Stomach (tissue), 9 donors: ENCODE results near the gene SLC66A1. TPM values are rescaled to one million over a fixed set of nuclear protein-coding genes. Genes with fewer than 3 reads are reported as not detected.

ENCODE experiments used
- DNase-seq, 2 donors: peaks; one replicate each; pipeline versions ENCODE4 v3.0.0 to v3.0.0-alpha.2; 2013 to 2019
- H3K27ac ChIP-seq, 5 donors: fragments of 200-600 bp in 4 of 5; sonication (generic) in 4 of 5; one replicate each; pipeline ENCODE4 v1.5.1; 2013 to 2019; ENCODE audit warnings: mild to moderate bottlenecking in 1 of 5, moderate library complexity in 1 of 5
- H3K27me3 ChIP-seq, 3 donors: fragments of 200-600 bp; sonication (generic); one replicate each; pipeline ENCODE4 v1.5.1; 2017 to 2019; ENCODE audit warnings: mixed run types in 1 of 3
- H3K36me3 ChIP-seq, 4 donors: fragments of 200-600 bp; sonication (generic); 1 replicate in 3 of 4; 2 replicates in 1 of 4; pipeline ENCODE4 v1.5.1; 2016 to 2019
- H3K4me1 ChIP-seq, 4 donors: fragments of 200-600 bp; sonication (generic); one replicate each; pipeline ENCODE4 v1.5.1; 2016 to 2019
- H3K4me3 ChIP-seq, 4 donors: fragments of 200-600 bp; sonication (generic) in 3 of 4; one replicate each; pipeline ENCODE4 v1.5.1; 2016 to 2019; ENCODE audit warnings: mild to moderate bottlenecking in 1 of 4
- H3K9me3 ChIP-seq, 4 donors: fragments of 200-600 bp; sonication (generic); one replicate each; pipeline ENCODE4 v1.5.1; 2016 to 2019
- CTCF ChIP-seq, 7 experiments: fragments of 450-650 bp in 4 of 7; fragments of 200-600 bp in 3 of 7; sonication (generic) in 3 of 7; IDR thresholded peaks; one replicate each; pipeline ENCODE4 v1.5.1; 2016 to 2019; ENCODE audit warnings: antibody characterized with exemption in 7 of 7, control low read depth in 2 of 7, mild to moderate bottlenecking in 1 of 7
- EP300 ChIP-seq: sonication (generic); formaldehyde crosslinking; IDR thresholded peaks from one replicate; pipeline ENCODE4 v1.6.1; 2017; ENCODE audit warnings: antibody characterized with exemption
- POLR2A ChIP-seq, 4 donors: fragments of 450-650 bp; IDR thresholded peaks; one replicate each; pipeline ENCODE4 v1.6.1; 2016; ENCODE audit warnings: antibody characterized with exemption in 4 of 4, control low read depth in 2 of 4, mild to moderate bottlenecking in 1 of 4, moderate library complexity in 1 of 4
- POLR2AphosphoS5 ChIP-seq, 3 donors: sonication (generic); formaldehyde crosslinking; IDR thresholded peaks; one replicate each; pipeline ENCODE4 v1.6.1; 2016; ENCODE audit warnings: antibody characterized with exemption in 3 of 3
- WGBS, 5 donors: extraction: QIAGEN DNeasy Blood & Tissue Kit in 3 of 5; methylation state at CpG; one replicate each; pipeline versions ENCODE4 v1.1.5 to v1.1.7; 2013 to 2018; 5-methylcytosine and 5-hydroxymethylcytosine counted together
- intact Hi-C: fragments of 100-400 bp; cut with DNase I; formaldehyde crosslinking; loops from one replicate; pipeline ENCODE4 v1.15.1; 2023; ENCODE audit warnings: low total_unique reads
- polyA plus RNA-seq, 3 donors: library from polyadenylated mRNA; stranded (reverse); fragments of 200-250 nt; gene quantifications; one replicate each; pipeline ENCODE4 v1.2.3, GENCODE V29; 2013
- total RNA-seq, 5 donors: library from RNA; depleted of rRNA; stranded (reverse); fragments of >200 nt; gene quantifications; one replicate each; pipeline versions ENCODE4 v1.1.0 to v1.2.3, GENCODE V29; 2014 to 2016
- donor health status: healthy with polysubstance abuse.
- donor health status: Bipolar disorder and iron deficiency.
- donor health status: healthy.

The SLC66A1 gene
- total and polyA plus RNA-seq, 8 donors: 1.8 to 14.5 (median 10.6) TPM

- H3K4me3 ChIP-seq: no peak overlapping the region
- H3K27ac ChIP-seq: no peak overlapping the region
- peaks cover 35 to 85% (median 78%) of the 10 kb centered on the region in 4 donors for H3K36me3 ChIP-seq
- intact Hi-C loops: no loop called here
- no peak for DNase-seq
- 76 to 82% (median 81%) methylated on average over 9 of the region's 9 CpGs for WGBS, 5 donors
- no peaks in the 10 kb centered on the region for H3K27me3 ChIP-seq
- H3K9me3 ChIP-seq: no peaks in the 10 kb centered on the region
- TF ChIP-seq POLR2A (IDR thresholded peaks at IDR 0.05) (no peak), POLR2AphosphoS5 (IDR thresholded peaks at IDR 0.05) (no peak)
- H3K4me1 ChIP-seq: no peaks in the 10 kb centered on the region
Measured at GRCh38 chr1:19327736-19328135, 15.6 kb downstream of the SLC66A1 start.

DNA sequence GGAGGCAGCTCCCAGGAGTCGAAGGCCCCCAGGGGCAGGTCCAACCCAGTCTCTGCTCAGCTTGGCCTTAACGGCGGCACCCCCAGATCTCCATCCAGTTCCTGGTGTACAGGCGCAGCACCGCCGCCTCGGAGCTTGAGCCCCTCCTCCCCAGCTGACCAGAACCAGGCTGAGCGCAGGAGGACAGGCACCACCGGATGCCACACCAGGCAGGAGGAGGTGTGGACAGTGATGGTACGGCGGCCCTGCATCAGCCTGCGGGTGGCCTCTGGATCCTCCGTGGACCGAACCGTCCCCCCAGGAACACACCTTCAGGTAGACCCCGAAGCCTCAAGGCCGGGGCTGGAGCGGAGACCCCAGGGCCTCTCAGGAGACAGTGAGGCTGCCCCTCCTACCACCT, 16.4 kb downstream of the SLC66A1 start:
- no peak for DNase-seq
- Histone ChIP-seq H3K27ac (no peak overlapping the region), H3K4me1 (no peaks in the 10 kb centered on the region), H3K36me3 (peaks cover 35 to 79% (median 71%) of the 10 kb centered on the region in 4 donors), H3K27me3 (no peaks in the 10 kb centered on the region), H3K4me3 (no peak overlapping the region), H3K9me3 (no peaks in the 10 kb centered on the region)
- WGBS, 5 donors: 94 to 100% (median 96%) methylated on average over 12 to 18 of the region's 18 CpGs
- intact Hi-C loops: no loop called here
- no peak for TF ChIP-seq CTCF (IDR thresholded peaks at IDR 0.05)

DNA sequence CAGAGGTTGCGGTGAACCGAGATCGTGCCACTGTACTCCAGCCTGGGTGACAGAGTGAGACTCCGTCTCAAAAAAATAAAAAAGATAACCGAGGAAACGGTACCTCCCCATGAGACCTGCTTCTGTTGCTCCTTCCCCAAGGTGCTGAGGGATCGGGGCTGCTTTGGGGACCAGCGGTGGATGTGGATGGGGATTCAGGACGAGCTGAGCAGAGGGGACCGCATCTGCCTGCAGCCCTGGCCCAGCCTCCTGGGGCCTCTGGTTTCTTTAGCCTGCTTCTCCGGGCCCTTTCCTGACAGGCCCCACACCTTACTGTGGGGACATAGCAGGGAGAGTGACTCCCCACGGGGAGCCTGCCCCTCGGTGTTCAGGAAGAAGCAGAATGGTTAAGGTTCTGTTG, 17.1 kb downstream of the SLC66A1 start:
- DNase-seq: no peak
- H3K27ac ChIP-seq: no peak overlapping the region
- intact Hi-C loops: no loop called here
- peaks cover 35 to 72% (median 64%) of the 10 kb centered on the region in 4 donors for H3K36me3 ChIP-seq
- no peaks in the 10 kb centered on the region for H3K4me1 ChIP-seq
- H3K4me3 ChIP-seq: no peak overlapping the region
- no peaks in the 10 kb centered on the region for H3K9me3 ChIP-seq
- 87 to 90% (median 89%) methylated on average over 13 of the region's 13 CpGs for WGBS, 5 donors
- H3K27me3 ChIP-seq: no peaks in the 10 kb centered on the region
- TF ChIP-seq POLR2AphosphoS5 (IDR thresholded peaks at IDR 0.05): no peak
- TF ChIP-seq EP300: no peak
- no peak for TF ChIP-seq POLR2A (IDR thresholded peaks at IDR 0.05)
- no peak for TF ChIP-seq CTCF (IDR thresholded peaks at IDR 0.05)

DNA sequence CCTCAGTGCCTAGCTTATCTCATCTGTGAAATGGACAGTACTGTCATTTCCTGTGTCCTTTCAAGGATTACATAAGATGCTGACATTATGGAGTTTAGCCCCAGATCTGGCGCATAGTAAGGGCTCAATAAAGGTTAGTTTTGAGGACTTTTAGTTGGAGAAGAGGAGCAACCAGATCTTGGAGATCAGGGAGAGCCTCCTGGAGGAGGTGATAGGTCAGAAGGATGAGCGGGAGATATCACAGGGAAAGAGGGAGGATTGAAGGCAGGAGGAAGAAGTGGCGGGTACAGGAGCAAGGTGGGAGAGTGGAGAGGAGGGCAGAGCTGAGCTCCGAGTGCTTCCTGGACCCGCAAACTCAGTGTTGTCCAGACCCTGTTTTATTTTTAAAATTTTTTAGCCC, 17.5 kb downstream of the SLC66A1 start:
- intact Hi-C loops: no loop called here
- Histone ChIP-seq H3K36me3 (peaks cover 32 to 67% (median 60%) of the 10 kb centered on the region in 4 donors), H3K4me3 (no peak overlapping the region), H3K27me3 (no peaks in the 10 kb centered on the region), H3K4me1 (no peaks in the 10 kb centered on the region), H3K9me3 (no peaks in the 10 kb centered on the region), H3K27ac (no peak overlapping the region)
- 93 to 95% (median 94%) methylated on average over 5 of the region's 5 CpGs for WGBS, 5 donors
- DNase-seq: no peak
- TF ChIP-seq POLR2AphosphoS5 (IDR thresholded peaks at IDR 0.05): no peak
- TF ChIP-seq EP300: no peak
- TF ChIP-seq POLR2A (IDR thresholded peaks at IDR 0.05): no peak
- TF ChIP-seq CTCF (IDR thresholded peaks at IDR 0.05): no peak

- intact Hi-C loops: no loop called here
- peaks cover 22 to 58% (median 50%) of the 10 kb centered on the region in 4 donors for H3K36me3 ChIP-seq
- WGBS, 5 donors: 88 to 95% (median 90%) methylated on average over 14 of the region's 14 CpGs
Measured at GRCh38 chr1:19330449-19331135, 18.5 kb downstream of the SLC66A1 start.

More at GRCh38 chr1:19330449-19331135, 18.5 kb downstream of the SLC66A1 start:
- Histone ChIP-seq H3K27ac (no peak overlapping the region), H3K4me3 (no peak overlapping the region), H3K27me3 (no peaks in the 10 kb centered on the region), H3K9me3 (no peaks in the 10 kb centered on the region), H3K4me1 (no peaks in the 10 kb centered on the region)
- DNase-seq: no peak
- TF ChIP-seq EP300: no peak
- TF ChIP-seq POLR2A (IDR thresholded peaks at IDR 0.05): no peak
- no peak for TF ChIP-seq CTCF (IDR thresholded peaks at IDR 0.05)
- TF ChIP-seq POLR2AphosphoS5 (IDR thresholded peaks at IDR 0.05): no peak
